ENCODE measurements around the gene LY6G6D.

DNA sequence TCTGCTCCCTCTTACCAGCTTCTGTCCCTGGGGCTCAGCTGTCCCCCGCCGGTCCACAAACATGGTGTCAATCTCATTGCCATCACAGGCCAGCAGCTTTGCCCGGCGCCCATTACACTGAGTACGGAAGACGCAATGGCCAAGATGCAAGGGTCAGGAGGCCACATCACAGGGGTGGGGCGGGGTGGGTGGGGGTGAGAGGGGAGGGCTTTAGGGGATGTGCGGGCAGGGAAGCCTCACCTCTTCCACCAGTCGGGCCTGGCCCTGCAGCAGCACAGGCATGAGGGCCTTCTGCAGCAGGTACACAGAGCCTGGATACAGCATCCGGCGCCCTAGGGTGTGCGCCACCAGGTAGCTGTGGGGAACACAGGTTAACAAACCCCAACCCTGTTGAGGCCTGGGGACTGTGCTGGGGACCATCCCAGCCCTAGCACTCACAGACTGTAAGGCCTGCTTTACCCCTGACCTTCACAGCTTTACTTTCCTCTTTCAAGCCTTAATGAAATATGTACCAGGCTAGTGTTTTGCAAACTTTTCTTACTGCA lies 23.5 kb upstream of the LY6G6D start:
- TF ChIP-seq, protein P1, sequence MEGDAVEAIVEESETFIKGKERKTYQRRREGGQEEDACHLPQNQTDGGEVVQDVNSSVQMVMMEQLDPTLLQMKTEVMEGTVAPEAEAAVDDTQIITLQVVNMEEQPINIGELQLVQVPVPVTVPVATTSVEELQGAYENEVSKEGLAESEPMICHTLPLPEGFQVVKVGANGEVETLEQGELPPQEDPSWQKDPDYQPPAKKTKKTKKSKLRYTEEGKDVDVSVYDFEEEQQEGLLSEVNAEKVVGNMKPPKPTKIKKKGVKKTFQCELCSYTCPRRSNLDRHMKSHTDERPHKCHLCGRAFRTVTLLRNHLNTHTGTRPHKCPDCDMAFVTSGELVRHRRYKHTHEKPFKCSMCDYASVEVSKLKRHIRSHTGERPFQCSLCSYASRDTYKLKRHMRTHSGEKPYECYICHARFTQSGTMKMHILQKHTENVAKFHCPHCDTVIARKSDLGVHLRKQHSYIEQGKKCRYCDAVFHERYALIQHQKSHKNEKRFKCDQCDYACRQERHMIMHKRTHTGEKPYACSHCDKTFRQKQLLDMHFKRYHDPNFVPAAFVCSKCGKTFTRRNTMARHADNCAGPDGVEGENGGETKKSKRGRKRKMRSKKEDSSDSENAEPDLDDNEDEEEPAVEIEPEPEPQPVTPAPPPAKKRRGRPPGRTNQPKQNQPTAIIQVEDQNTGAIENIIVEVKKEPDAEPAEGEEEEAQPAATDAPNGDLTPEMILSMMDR (IDR thresholded peaks at IDR 0.05; ENCODE audit: low read depth, low read length, poor library complexity, severe bottlenecking): no peak
- no peak for TF ChIP-seq EZH2phosphoT487 (IDR thresholded peaks at IDR 0.05; ENCODE audit: borderline replicate concordance, low read length)
